GM10248 (cell line): ENCODE measurements around the gene HDHD5.

Experiments used
- CTCF ChIA-PET: fragments of 300-600 bp; sonication (Branson Sonifier 250); formaldehyde crosslinking; extraction: SDS; loops from one replicate; lab custom pipeline; 2021; ENCODE audit warnings: antibody characterized with exemption; lab: Yijun Ruan, JAX
- POLR2A ChIA-PET: fragments of 350-650 bp; sonication (Branson Sonifier 250); formaldehyde crosslinking; extraction: SDS; loops from one replicate; lab custom pipeline; 2020; ENCODE audit warnings: antibody characterized with exemption; lab: Yijun Ruan, JAX
- DNase-seq: peaks from one replicate; pipeline ENCODE4 v3.0.0; 2012; ENCODE audit errors: extremely low spot score
- TF ChIP-seq, protein P1 (sequence below): IDR thresholded peaks from 2 replicates; pipeline ENCODE4 v1.5.1; 2012; ENCODE audit warnings: mild to moderate bottlenecking, low read depth; ENCODE audit errors: extremely low read depth, missing control alignments, control extremely low read depth

The HDHD5 gene

DNA sequence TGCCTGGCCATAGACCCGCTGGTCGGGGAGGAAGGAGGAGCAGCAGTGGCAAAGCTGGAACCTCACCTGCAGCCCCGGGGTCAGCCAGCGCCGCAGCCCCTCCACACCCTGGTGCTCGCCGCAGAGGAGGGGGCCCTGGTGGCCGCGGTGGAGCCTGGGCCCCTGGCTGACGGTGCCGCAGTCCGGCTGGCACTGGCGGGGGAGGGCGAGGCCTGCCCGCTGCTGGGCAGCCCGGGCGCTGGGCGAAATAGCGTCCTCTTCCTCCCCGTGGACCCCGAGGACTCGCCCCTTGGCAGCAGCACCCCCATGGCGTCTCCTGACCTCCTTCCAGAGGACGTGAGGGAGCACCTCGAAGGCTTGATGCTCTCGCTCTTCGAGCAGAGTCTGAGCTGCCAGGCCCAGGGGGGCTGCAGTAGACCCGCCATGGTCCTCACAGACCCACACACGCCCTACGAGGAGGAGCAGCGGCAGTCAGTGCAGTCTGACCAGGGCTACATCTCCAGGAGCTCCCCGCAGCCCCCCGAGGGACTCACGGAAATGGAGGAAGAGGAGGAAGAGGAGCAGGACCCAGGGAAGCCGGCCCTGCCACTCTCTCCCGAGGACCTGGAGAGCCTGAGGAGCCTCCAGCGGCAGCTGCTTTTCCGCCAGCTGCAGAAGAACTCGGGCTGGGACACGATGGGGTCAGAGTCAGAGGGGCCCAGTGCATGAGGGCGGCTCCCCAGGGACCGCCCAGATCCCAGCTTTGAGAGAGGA, 49.8 kb downstream of the HDHD5 start:
- CTCF ChIA-PET: interaction anchor here (0.9 kb wide), 1 partner anchor 15 kb away, joined by 3 read pairs; no protein-coding TSS in a partner anchor

DNA sequence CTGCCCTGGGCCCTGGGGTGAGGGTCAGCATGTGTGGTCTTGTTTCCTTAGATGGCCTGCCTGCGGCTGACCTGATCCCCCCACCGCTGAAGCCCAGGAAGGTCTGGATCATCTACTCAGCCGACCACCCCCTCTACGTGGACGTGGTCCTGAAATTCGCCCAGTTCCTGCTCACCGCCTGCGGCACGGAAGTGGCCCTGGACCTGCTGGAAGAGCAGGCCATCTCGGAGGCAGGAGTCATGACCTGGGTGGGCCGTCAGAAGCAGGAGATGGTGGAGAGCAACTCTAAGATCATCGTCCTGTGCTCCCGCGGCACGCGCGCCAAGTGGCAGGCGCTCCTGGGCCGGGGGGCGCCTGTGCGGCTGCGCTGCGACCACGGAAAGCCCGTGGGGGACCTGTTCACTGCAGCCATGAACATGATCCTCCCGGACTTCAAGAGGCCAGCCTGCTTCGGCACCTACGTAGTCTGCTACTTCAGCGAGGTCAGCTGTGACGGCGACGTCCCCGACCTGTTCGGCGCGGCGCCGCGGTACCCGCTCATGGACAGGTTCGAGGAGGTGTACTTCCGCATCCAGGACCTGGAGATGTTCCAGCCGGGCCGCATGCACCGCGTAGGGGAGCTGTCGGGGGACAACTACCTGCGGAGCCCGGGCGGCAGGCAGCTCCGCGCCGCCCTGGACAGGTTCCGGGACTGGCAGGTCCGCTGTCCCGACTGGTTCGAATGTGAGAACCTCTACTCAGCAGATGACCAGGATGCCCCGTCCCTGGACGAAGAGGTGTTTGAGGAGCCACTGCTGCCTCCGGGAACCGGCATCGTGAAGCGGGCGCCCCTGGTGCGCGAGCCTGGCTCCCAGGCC, 50.6 kb downstream of the HDHD5 start:
- TF ChIP-seq, protein P1, sequence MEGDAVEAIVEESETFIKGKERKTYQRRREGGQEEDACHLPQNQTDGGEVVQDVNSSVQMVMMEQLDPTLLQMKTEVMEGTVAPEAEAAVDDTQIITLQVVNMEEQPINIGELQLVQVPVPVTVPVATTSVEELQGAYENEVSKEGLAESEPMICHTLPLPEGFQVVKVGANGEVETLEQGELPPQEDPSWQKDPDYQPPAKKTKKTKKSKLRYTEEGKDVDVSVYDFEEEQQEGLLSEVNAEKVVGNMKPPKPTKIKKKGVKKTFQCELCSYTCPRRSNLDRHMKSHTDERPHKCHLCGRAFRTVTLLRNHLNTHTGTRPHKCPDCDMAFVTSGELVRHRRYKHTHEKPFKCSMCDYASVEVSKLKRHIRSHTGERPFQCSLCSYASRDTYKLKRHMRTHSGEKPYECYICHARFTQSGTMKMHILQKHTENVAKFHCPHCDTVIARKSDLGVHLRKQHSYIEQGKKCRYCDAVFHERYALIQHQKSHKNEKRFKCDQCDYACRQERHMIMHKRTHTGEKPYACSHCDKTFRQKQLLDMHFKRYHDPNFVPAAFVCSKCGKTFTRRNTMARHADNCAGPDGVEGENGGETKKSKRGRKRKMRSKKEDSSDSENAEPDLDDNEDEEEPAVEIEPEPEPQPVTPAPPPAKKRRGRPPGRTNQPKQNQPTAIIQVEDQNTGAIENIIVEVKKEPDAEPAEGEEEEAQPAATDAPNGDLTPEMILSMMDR: no peak
- DNase-seq: no peak
- ChIA-PET POLR2A (no interaction called here), CTCF (no interaction called here)

More for the DNA sequence above, 49.8 kb downstream of the HDHD5 start:
- DNase-seq: no peak
- POLR2A ChIA-PET: no interaction called here
- TF ChIP-seq, protein P1: no peak

DNA sequence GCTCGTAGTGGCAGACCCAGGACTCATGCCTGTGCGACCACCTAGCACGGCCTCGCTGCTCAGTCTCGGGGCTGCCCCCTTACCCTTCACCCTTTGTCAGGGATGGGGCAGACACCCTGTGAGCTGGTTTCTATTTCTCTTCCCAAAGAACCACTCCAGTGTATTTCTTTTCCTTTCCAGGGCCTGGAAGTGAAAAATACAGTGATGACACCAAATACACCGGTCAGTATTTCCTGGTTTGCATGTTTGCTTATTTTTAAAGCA, 51.6 kb downstream of the HDHD5 start:
- DNase-seq: no peak
- TF ChIP-seq, protein P1: no peak
- ChIA-PET CTCF (interaction anchor here (2.6 kb wide), 1 partner anchor 64 kb away, joined by 9 read pairs; no protein-coding TSS in a partner anchor), POLR2A (no interaction called here)

DNA sequence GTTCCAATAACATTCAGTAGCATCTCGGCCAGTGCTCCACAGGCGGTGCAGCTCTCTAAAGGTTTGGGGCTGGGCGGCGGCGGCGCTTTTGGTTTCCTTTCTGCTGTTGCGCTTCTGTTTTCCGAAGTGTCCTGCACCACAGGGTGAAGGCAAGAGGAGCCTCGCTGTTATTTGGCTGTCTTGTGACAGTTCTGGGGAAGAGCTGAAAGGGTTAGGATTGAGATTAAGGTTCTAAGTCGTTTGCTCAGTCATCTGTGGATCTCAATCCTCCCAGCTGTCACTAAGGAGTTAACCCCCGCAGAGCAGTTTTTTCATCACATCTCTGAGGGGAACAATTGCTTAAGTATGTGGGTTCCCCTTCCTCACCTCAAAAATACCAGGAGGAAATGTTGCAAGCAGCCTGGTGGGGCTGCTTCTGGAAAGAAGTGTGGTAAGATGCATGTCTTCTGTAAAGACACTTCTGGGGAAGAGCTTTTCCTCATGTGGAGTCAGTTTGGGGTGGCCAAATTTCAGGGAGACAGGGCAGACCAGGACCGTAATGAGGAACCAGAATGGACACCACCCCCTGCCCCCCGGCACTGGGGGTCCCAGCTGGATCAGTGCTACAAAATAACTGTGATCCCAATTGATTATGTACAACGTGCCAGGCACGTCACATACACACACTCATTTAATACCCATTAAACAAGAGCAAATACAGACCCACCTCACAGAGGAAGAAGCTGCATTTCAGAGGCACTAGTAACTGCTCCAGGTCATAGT, 52.1 kb downstream of the HDHD5 start:
- ChIA-PET POLR2A (no interaction called here), CTCF (interaction anchor here (2.6 kb wide), 1 partner anchor 65 kb away, joined by 9 read pairs; no protein-coding TSS in a partner anchor)
- TF ChIP-seq, protein P1: no peak
- DNase-seq: peak; percentile 61

DNA sequence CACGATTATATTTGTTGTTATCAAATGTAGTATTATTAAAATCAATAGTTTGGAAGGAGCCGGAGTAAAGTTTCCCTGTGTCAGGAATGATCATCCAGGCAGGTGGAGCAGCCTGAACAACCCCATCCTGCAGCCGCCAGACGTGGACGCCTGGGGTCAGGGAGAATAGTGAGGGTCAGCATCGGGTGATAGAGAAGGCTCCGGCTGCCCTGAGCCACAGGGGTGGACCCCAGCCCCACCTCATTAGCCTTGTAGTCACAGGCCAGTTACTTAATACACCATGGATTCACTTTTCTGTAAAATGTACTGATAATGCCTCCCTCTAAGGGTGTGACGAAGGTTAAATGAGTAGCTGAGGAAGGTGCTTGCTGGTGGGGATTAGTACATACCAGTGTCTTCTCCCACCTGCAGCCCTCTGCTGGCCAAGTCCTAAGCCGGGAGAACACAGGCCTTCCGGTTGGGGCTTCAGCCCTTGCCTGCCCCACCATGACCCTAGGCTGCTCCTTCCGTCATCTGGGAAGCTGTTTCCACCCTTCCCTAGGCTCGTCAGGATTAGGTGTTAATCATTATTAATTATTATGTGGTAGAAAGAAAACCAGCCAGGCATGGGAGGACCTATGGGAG, 52.8 kb downstream of the HDHD5 start:
- no peak for DNase-seq
- CTCF ChIA-PET: interaction anchor here (2.6 kb wide), 1 partner anchor 66 kb away, joined by 9 read pairs; no protein-coding TSS in a partner anchor
- POLR2A ChIA-PET: no interaction called here

More for the DNA sequence above, 52.8 kb downstream of the HDHD5 start:
- TF ChIP-seq, protein P1: no peak
